GM12865 (cell line): ENCODE results near the gene NEB.
A peak's percentile ranks its signal among the peaks of the same experiment; 100 is the strongest.

Experiments
- DNase-seq: peaks from one replicate; pipeline ENCODE4 v3.0.0; 2010; ENCODE audit warnings: low read depth
- H3K4me3 ChIP-seq: 2 replicates; pipeline ENCODE4 v1.5.1; 2011; ENCODE audit warnings: mild to moderate bottlenecking, low read depth, low read length, control low read depth
- CTCF ChIP-seq: IDR thresholded peaks from 2 replicates; pipeline ENCODE4 v1.5.1; 2011; ENCODE audit warnings: low read length, control low read depth, low read depth, inconsistent platforms; ENCODE audit not compliant: insufficient read depth; ENCODE audit errors: missing control alignments

NEB gene

GRCh38 chr2:151630372-151630771, 103.9 kb downstream of the NEB start:
- TF ChIP-seq CTCF = no peak
- no peak overlapping the region for H3K4me3 ChIP-seq
- no peak for DNase-seq

- H3K4me3 ChIP-seq = no peak overlapping the region
- DNase-seq = no peak
- no peak for TF ChIP-seq CTCF
These were observed 106.9 kb downstream of the NEB start for GRCh38 chr2:151627353-151627752.

DNA sequence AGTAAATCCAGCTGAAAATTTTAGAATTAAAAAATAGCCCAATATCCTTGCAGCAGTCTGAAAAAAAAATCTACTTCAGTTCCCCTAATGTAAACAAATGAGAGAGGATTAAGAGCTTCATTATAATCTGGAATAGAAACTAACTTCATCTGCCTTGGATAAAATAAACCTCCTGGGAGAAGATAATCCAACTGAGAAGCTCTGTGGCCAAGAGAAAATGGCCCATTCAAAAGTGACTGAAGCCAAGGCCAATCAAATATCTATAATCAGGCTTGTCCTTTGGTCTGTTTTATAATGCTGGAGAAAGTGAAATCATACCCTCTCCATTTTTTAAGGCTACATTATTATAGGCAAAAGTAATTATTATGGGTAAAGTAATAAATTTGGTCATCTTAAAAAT, 110.0 kb downstream of the NEB start:
- no peak for TF ChIP-seq CTCF
- no peak for DNase-seq
- H3K4me3 ChIP-seq = no peak overlapping the region

DNA sequence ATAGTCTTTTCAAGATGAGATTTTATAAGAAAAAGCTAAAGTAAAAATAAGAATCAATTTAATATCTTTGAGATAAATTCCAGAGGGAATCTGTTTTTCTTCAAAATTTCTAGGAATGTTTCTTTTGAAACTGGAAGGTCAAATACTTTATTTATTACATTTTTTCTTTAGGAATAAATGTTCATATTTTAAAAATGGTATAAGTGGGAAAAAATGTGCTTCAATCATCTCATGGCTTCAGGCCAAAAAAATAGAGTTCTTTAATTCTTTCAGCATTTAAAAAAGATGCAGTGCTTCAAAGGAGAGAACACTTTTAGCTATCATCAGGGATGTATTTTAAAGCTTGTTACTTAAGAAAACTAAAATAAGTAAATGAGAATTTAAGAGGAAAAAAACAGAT, 110.6 kb downstream of the NEB start:
- no peak overlapping the region for H3K4me3 ChIP-seq
- no peak for DNase-seq
- TF ChIP-seq CTCF = no peak

GRCh38 chr2:151620761-151621160, 113.5 kb downstream of the NEB start:
- no peak for TF ChIP-seq CTCF
- H3K4me3 ChIP-seq = no peak overlapping the region
- no peak for DNase-seq

GRCh38 chr2:151619337-151619989, 114.8 kb downstream of the NEB start:
- TF ChIP-seq CTCF = no peak
- DNase-seq = peak; percentile 41
- H3K4me3 ChIP-seq = no peak overlapping the region

DNA sequence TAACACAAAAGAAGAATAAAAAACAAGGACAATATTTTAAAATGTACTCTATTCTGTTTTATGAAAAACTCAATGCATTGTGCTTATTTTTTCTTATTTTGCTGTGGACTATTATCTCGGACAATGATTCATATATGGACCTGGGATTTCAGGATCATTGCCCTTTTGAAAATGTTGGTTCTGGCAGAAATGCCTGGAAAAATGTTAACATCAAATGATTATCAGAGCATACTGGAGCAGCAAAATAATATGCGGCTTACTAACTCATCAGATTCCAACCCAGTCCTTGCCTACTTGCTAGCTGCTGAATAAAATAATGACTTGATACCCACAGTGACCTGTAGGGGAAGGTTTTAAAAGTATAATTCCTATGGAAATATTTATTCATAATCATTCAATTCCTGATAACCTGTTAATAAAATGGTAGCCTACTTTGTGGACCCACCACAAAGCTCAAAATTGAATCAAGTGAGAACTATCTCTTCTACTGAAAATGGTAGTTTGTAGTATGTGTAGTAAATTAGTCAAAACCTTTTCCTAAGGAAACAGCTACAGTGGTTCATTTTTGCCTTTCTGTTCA, 117.4 kb downstream of the NEB start:
- no peak overlapping the region for H3K4me3 ChIP-seq
- no peak for DNase-seq
- TF ChIP-seq CTCF = no peak
